HepG2 (cell line): ENCODE measurements around the gene TAF6. TPM values are rescaled to one million over a fixed set of nuclear protein-coding genes. Genes with fewer than 3 reads are reported as not detected.

Experiments
- ARNT ChIP-seq: fragments of 450-650 bp; IDR thresholded peaks from 2 replicates; pipeline ENCODE4 v1.6.1; 2017
- DPF2 ChIP-seq: sonication (generic); formaldehyde crosslinking; IDR thresholded peaks from 2 replicates; pipeline ENCODE4 v1.4.0; 2020; ENCODE audit warnings: mild to moderate bottlenecking, low read depth, missing genetic modification reagents, borderline replicate concordance
- ETV6 ChIP-seq: sonication (generic); formaldehyde crosslinking; conservative IDR thresholded peaks from 2 replicates; pipeline ENCODE4 v1.4.0; 2020; ENCODE audit warnings: missing genetic modification reagents
- FOSL2 ChIP-seq: sonication (generic); formaldehyde crosslinking; IDR thresholded peaks from 2 replicates; pipeline ENCODE4 v1.4.0; 2020; ENCODE audit warnings: missing genetic modification reagents
- HNRNPUL1 ChIP-seq: fragments of 200-400 bp; formaldehyde crosslinking; IDR thresholded peaks from 2 replicates; pipeline ENCODE4 v1.6.1; 2017; ENCODE audit warnings: low read depth, mild to moderate bottlenecking, low read length, moderate library complexity
- JUN ChIP-seq: sonication (generic); formaldehyde crosslinking; IDR thresholded peaks from 2 replicates; pipeline ENCODE4 v1.4.0; 2020; ENCODE audit warnings: mild to moderate bottlenecking, missing genetic modification reagents
- NCOA1 ChIP-seq: sonication (generic); formaldehyde crosslinking; IDR thresholded peaks from 2 replicates; pipeline ENCODE4 v1.9.0; 2021; ENCODE audit warnings: missing genetic modification reagents
- POLR2AphosphoS2 ChIP-seq: IDR thresholded peaks from 2 replicates; pipeline ENCODE4 v1.6.1; 2011; ENCODE audit warnings: low read depth, low read length, improper control_type of control experiment
- RARG ChIP-seq: sonication (generic); formaldehyde crosslinking; IDR thresholded peaks from 2 replicates; pipeline ENCODE4 v1.4.0; 2020; ENCODE audit warnings: low read depth, mild to moderate bottlenecking, missing genetic modification reagents
- SOX13 ChIP-seq, 3 experiments: fragments of 450-650 bp in 1 of 3; sonication (generic) in 1 of 3; formaldehyde crosslinking in 1 of 3; IDR thresholded peaks in 2 of 3; conservative IDR thresholded peaks in 1 of 3; 2 replicates each; pipeline versions ENCODE4 v1.5.0 to v1.6.1; 2016 to 2020; ENCODE audit warnings: antibody characterized with exemption in 1 of 3, mild to moderate bottlenecking in 1 of 3, missing compliant biosample characterization in 1 of 3, missing genetic modification reagents in 1 of 3, moderate library complexity in 1 of 3
- SP1 ChIP-seq, 2 experiments: fragments of 450-650 bp in 1 of 2; sonication (generic) in 1 of 2; formaldehyde crosslinking in 1 of 2; IDR thresholded peaks; 2 replicates each; pipeline versions ENCODE4 v1.4.0 to v1.6.1; 2016 to 2020; ENCODE audit warnings: missing genetic modification reagents in 1 of 2
- TCF7 ChIP-seq: sonication (generic); IDR thresholded peaks from 2 replicates; pipeline ENCODE4 v1.6.1; 2016; ENCODE audit warnings: antibody characterized with exemption, low read depth
- THAP11 ChIP-seq: IDR thresholded peaks from 2 replicates; pipeline ENCODE4 v1.6.1; 2016; ENCODE audit warnings: missing biosample characterization, missing genetic modification reagents
- TRIM24 ChIP-seq: sonication (generic); formaldehyde crosslinking; IDR thresholded peaks from 2 replicates; pipeline ENCODE4 v1.8.0; 2022; ENCODE audit warnings: mild to moderate bottlenecking, missing genetic modification reagents
- WIZ ChIP-seq: sonication (generic); formaldehyde crosslinking; IDR thresholded peaks from 2 replicates; pipeline ENCODE4 v1.5.1; 2020; ENCODE audit warnings: mild to moderate bottlenecking, missing genetic modification reagents
- ZBTB7B ChIP-seq: sonication (generic); formaldehyde crosslinking; IDR thresholded peaks from 2 replicates; pipeline ENCODE4 v1.4.0; 2020; ENCODE audit warnings: missing genetic modification reagents
- ZFP37 ChIP-seq: sonication (generic); formaldehyde crosslinking; IDR thresholded peaks from 2 replicates; pipeline ENCODE4 v1.4.0; 2020; ENCODE audit warnings: missing genetic modification reagents, borderline replicate concordance
- ZNF17 ChIP-seq: sonication (generic); formaldehyde crosslinking; IDR thresholded peaks from 2 replicates; pipeline ENCODE4 v1.5.0; 2020; ENCODE audit warnings: mild to moderate bottlenecking, missing genetic modification reagents
- ZNF333 ChIP-seq: sonication (generic); formaldehyde crosslinking; IDR thresholded peaks from 2 replicates; pipeline ENCODE4 v1.4.0; 2020; ENCODE audit warnings: mild to moderate bottlenecking, missing genetic modification reagents, borderline replicate concordance
- ZNF605 ChIP-seq: sonication (generic); formaldehyde crosslinking; IDR thresholded peaks from 2 replicates; pipeline ENCODE4 v1.8.0; 2022; ENCODE audit warnings: mild to moderate bottlenecking, missing genetic modification reagents
- ZNF619 ChIP-seq: sonication (generic); formaldehyde crosslinking; IDR thresholded peaks from 2 replicates; pipeline ENCODE4 v1.4.0; 2020; ENCODE audit warnings: mild to moderate bottlenecking, missing genetic modification reagents
- ZNF772 ChIP-seq: sonication (generic); formaldehyde crosslinking; IDR thresholded peaks from 2 replicates; pipeline ENCODE4 v1.5.0; 2020; ENCODE audit warnings: mild to moderate bottlenecking, missing genetic modification reagents
- polyA plus RNA-seq, 8 experiments: library from polyadenylated mRNA; depleted of rRNA in 3 of 8; stranded (reverse) in 7 of 8; unstranded in 1 of 8; fragments of >200 nt; fragmentation: Illumina TruSeq in 4 of 8; extraction: Trizol in 4 of 8; gene quantifications; 2 replicates each; pipeline versions ENCODE4 v1.2.1 to v1.2.3, GENCODE V29; 2011 to 2016; ENCODE audit warnings: low read depth in 4 of 8, missing spikeins in 1 of 8, mixed read lengths in 1 of 8; ENCODE audit not compliant: insufficient read depth in 1 of 8
- total RNA-seq, 5 experiments: library from RNA; depleted of rRNA; stranded (reverse); fragments of >200 nt; fragmentation: Illumina TruSeq; extraction: Trizol; gene quantifications; 2 replicates each; pipeline ENCODE4 v1.2.3, GENCODE V29; 2016; ENCODE audit warnings: low read depth in 1 of 5
- TF ChIP-seq, protein P1 (sequence below): sonication (generic); formaldehyde crosslinking; IDR thresholded peaks from 2 replicates; pipeline ENCODE4 v1.4.0; 2020; ENCODE audit warnings: missing genetic modification reagents
- TF ChIP-seq, protein P2 (sequence below), 2 experiments: fragments of 450-650 bp in 1 of 2; sonication (generic) in 1 of 2; formaldehyde crosslinking; IDR thresholded peaks; 2 replicates each; pipeline versions ENCODE4 v1.5.0 to v1.8.0; 2020 to 2022; ENCODE audit warnings: mild to moderate bottlenecking in 1 of 2, missing genetic modification reagents in 1 of 2
- TF ChIP-seq, protein P3 (sequence below): sonication (generic); formaldehyde crosslinking; IDR thresholded peaks from 2 replicates; pipeline ENCODE4 v1.5.0; 2020; ENCODE audit warnings: mild to moderate bottlenecking, missing genetic modification reagents
- TF ChIP-seq, protein P4 (sequence below): sonication (generic); formaldehyde crosslinking; conservative IDR thresholded peaks from 2 replicates; pipeline ENCODE4 v1.4.0; 2020; ENCODE audit warnings: missing genetic modification reagents

The TAF6 gene
- total and polyA plus RNA-seq, 2 of the 13 experiments (the other 11 are each of a cell fraction or from before 2014, with no cell fraction given) = 12.9 to 18.8 TPM

DNA sequence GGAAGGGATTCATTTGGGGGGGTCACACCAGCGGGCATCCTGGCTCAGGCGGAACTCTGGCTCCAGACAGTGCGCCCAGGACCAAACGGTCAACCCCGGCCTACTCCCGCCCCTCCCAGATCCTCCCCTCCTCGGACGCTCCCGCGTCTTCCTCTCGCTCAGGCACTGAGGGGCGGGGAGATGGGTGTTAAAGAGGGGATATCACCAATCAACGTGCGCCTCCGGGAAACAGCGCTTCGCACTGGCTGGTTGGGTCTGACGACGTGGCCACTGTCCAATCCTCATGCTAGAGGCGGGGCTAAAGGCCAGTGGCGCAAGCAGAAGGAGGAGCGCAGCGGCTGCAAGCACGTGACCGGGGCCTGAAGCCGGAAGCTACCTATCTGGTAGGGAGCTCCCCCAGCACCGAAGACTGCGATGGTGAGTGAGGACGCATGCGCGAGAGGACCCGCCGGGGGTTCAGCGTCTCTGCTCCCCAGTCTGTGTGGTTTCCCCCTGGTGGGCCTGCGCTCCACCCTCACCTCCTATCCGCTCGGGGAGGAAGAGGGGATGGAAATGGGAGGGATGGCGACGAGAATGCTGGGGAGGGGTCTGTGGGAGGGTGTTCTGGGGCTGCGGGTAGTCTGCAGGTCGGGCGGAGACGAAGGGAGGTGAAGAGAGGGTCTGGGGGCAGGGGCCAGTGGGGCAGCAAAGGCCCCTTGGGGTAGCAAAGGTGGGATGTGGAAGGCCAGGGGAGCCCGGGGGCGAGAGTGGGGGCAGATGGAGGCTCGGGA lies 29.6 kb upstream of the TAF6 start, which contains the start of gene LAMTOR4 (continued):
- TF ChIP-seq ZNF619 (CRISPR knock-in tag) (no peak; the same call in 1 of the 2 replicates), ZNF333 (CRISPR knock-in tag) (0 out of 2 replicates have a peak, but pooled peaks have one; percentile 58), WIZ (CRISPR knock-in tag) (no peak), POLR2AphosphoS2 (peak; percentile 53; the same call in 1 of the 2 replicates), THAP11 (CRISPR knock-in tag) (peak; percentile 76), DPF2 (CRISPR knock-in tag) (peak; percentile 13; the same call in 1 of the 2 replicates), JUN (no peak), FOSL2 (CRISPR knock-in tag) (no peak), ZNF605 (CRISPR knock-in tag) (no peak; the same call in 1 of the 2 replicates), RARG (CRISPR knock-in tag) (no peak), SP1 (IDR thresholded peaks at IDR 0.05) (no peak), SP1 (CRISPR knock-in tag; IDR thresholded peaks at IDR 0.05) (peak; percentile 92), ETV6 (CRISPR knock-in tag) (0 out of 2 replicates have a peak, but pooled peaks have one; percentile 63), ZNF772 (CRISPR knock-in tag) (no peak), NCOA1 (CRISPR knock-in tag) (no peak), ZNF17 (no peak), TCF7 (no peak), SOX13 (IDR thresholded peaks at IDR 0.05) (no peak), SOX13 (CRISPR knock-in tag; conservative IDR thresholded peaks at IDR 0.05 in 1 of 2, IDR thresholded peaks at IDR 0.05 in 1 of 2) (no peak), TRIM24 (no peak), ARNT (no peak), ZBTB7B (0 out of 2 replicates have a peak, but pooled peaks have one; percentile 22), ZFP37 (CRISPR knock-in tag) (0 out of 2 replicates have a peak, but pooled peaks have one; percentile 66), HNRNPUL1 (no peak)
- TF ChIP-seq, protein P1, sequence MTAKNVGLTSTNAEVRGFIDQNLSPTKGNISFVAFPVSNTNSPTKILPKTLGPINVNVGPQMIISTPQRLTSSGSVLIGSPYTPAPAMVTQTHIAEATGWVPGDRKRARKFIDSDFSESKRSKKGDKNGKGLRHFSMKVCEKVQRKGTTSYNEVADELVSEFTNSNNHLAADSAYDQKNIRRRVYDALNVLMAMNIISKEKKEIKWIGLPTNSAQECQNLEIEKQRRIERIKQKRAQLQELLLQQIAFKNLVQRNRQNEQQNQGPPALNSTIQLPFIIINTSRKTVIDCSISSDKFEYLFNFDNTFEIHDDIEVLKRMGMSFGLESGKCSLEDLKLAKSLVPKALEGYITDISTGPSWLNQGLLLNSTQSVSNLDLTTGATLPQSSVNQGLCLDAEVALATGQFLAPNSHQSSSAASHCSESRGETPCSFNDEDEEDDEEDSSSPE (CRISPR knock-in tag) = peak; percentile 92
- TF ChIP-seq, protein P2, sequence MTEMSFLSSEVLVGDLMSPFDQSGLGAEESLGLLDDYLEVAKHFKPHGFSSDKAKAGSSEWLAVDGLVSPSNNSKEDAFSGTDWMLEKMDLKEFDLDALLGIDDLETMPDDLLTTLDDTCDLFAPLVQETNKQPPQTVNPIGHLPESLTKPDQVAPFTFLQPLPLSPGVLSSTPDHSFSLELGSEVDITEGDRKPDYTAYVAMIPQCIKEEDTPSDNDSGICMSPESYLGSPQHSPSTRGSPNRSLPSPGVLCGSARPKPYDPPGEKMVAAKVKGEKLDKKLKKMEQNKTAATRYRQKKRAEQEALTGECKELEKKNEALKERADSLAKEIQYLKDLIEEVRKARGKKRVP (CRISPR knock-in tag; IDR thresholded peaks at IDR 0.05) = 0 out of 4 replicates have a peak, but pooled peaks of 1 of the 2 experiments have one; percentile 24
- TF ChIP-seq, protein P3, sequence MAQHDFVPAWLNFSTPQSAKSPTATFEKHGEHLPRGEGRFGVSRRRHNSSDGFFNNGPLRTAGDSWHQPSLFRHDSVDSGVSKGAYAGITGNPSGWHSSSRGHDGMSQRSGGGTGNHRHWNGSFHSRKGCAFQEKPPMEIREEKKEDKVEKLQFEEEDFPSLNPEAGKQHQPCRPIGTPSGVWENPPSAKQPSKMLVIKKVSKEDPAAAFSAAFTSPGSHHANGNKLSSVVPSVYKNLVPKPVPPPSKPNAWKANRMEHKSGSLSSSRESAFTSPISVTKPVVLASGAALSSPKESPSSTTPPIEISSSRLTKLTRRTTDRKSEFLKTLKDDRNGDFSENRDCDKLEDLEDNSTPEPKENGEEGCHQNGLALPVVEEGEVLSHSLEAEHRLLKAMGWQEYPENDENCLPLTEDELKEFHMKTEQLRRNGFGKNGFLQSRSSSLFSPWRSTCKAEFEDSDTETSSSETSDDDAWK (CRISPR knock-in tag) = no peak
- TF ChIP-seq, protein P4, sequence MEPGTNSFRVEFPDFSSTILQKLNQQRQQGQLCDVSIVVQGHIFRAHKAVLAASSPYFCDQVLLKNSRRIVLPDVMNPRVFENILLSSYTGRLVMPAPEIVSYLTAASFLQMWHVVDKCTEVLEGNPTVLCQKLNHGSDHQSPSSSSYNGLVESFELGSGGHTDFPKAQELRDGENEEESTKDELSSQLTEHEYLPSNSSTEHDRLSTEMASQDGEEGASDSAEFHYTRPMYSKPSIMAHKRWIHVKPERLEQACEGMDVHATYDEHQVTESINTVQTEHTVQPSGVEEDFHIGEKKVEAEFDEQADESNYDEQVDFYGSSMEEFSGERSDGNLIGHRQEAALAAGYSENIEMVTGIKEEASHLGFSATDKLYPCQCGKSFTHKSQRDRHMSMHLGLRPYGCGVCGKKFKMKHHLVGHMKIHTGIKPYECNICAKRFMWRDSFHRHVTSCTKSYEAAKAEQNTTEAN (CRISPR knock-in tag) = no peak
